ENCODE measurements around the gene LRP2.
"Not testable (repeated sequence)": the region's sequence is repeated elsewhere in the genome, so short reads cannot be mapped to it uniquely, and the experiment has no call there.

LRP2 gene

GRCh38 chr2:169348321-169349024, 13.9 kb downstream of the LRP2 start:
- in situ Hi-C loops (cut with MboI; ENCODE audit: low sequenced_read_pairs): no loop called here

- in situ Hi-C loops (cut with MboI; ENCODE audit: low sequenced_read_pairs): no loop called here
These were observed 16.6 kb downstream of the LRP2 start for GRCh38 chr2:169345486-169346437.

DNA sequence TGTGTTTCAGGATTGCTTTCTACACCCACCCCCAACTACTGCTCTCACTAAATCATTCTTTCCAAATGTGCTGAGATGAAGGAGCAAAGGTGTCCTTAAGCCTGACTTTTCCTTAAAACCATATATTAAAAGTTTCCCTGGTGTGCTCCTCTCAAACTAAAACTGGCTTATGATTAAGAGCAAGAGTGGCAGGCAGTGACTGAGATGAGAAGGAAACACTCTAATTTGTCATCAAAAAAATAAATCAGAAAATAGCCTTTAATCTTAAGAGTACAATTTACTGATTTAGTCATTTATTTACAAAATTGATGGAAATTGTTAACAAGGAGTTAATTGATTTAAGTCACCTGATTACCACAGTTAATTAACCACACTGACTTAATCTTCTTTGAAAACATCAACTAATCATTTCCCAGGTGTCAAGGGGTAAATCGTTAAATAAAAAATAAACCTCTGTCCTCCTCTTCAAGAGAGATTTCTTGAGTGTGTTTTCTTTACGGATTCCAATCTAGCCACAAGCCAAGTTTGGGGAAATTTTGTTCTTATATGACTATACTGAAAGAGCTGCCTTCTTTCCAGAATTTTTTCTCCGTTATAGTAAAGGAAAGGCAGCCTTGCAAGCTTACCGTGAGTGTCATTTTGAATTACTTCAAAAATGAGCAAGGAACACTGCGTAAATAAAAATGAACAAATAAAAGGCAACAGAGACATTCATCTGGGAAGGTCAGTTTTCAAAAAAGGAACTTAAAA, 17.4 kb downstream of the LRP2 start:
- in situ Hi-C loops (cut with MboI; ENCODE audit: low sequenced_read_pairs): no loop called here

DNA sequence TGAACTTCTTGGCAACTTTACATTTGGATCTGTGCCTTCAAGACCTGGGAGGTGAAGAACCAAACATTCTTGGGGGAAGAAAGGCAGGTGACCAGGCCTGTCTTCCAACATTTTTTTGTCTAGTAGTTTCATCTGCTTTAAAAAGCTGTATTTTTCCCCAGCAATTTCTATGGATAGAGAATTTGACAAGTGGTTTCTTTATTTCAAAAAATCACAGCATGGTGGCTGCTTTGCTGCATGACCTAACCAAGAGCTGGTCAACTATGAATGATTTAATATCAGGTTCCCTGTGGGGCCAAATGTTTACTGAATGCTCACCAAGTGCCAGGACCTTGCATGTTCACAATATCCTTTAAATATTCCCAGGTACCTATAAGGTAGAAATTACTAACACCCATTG, 19.1 kb downstream of the LRP2 start:
- in situ Hi-C loops (cut with MboI; ENCODE audit: low sequenced_read_pairs): no loop called here

- in situ Hi-C loops (cut with MboI; ENCODE audit: low sequenced_read_pairs): no loop called here
These were observed 22.7 kb downstream of the LRP2 start for GRCh38 chr2:169339657-169340056.

DNA sequence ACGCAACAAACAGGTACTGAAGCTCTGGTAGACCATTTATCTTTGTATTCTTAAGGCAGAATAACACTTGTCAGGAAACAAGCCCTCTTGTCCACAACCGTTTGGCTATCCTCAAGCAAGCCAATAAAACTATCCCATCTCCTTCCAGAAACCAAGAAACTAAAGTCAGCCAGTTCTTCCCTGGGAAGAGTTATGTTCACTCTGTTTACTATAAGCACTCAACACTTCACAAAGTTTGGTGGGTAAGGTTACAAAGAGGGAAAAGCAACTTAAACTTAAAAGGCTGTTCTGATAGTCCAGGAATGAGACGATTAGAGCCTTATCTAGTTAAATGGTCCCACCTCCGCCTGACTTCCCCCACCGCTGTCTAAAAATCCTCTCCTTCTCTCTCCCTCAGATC, 25.6 kb downstream of the LRP2 start:
- in situ Hi-C loops (cut with MboI; ENCODE audit: low sequenced_read_pairs): no loop called here

DNA sequence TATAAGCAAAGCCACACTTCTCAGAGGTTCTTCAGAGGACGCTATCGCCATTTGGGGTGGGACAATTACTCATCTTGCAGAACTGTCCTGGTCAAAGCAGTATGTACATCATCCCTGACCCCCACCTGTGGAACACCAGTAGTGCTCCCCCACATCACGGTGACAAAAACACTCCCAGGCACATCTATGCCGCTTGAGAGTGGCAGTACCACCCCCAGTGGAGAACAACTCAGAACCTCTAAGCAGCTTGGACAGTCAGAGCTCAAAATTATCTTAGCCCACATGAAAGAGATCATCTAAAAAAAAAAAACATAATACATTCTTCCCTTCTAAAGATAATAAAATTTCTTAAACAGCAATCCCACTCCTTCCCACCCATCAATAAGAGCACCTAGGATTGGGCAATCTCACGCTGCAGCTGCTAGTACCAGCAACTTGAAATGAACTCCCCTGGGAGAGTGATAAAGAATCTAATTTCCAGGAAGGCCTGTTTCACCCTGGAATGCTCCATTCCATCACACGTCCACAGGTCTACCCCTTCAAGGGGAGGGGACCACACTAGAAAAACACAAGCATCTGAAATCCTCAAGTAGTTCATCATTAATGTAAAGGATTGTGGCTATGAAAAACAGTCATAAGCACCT, 31.7 kb downstream of the LRP2 start:
- in situ Hi-C loops (cut with MboI; ENCODE audit: low sequenced_read_pairs): no loop called here

- in situ Hi-C loops (cut with MboI; ENCODE audit: low sequenced_read_pairs): no loop called here
These were observed 32.4 kb downstream of the LRP2 start for GRCh38 chr2:169329688-169330554.

GRCh38 chr2:169328785-169329184, 33.5 kb downstream of the LRP2 start:
- in situ Hi-C loops (cut with MboI; ENCODE audit: low sequenced_read_pairs): no loop called here

- in situ Hi-C loops (cut with MboI; ENCODE audit: low sequenced_read_pairs): not testable (repeated sequence)
These were observed 34.5 kb downstream of the LRP2 start for GRCh38 chr2:169327837-169328236.

GRCh38 chr2:169325886-169326285, 36.4 kb downstream of the LRP2 start:
- in situ Hi-C loops (cut with MboI; ENCODE audit: low sequenced_read_pairs): not testable (repeated sequence)

GRCh38 chr2:169324581-169325260, 37.6 kb downstream of the LRP2 start:
- in situ Hi-C loops (cut with MboI; ENCODE audit: low sequenced_read_pairs): no loop called here

GRCh38 chr2:169323841-169324240, 38.5 kb downstream of the LRP2 start:
- in situ Hi-C loops (cut with MboI; ENCODE audit: low sequenced_read_pairs): no loop called here

- in situ Hi-C loops (cut with MboI; ENCODE audit: low sequenced_read_pairs): no loop called here
These were observed 41.8 kb downstream of the LRP2 start for GRCh38 chr2:169320561-169320960.

- in situ Hi-C loops (cut with MboI; ENCODE audit: low sequenced_read_pairs): no loop called here
These were observed 47.0 kb downstream of the LRP2 start for GRCh38 chr2:169315357-169315756.

GRCh38 chr2:169308349-169308748, 54.0 kb downstream of the LRP2 start:
- in situ Hi-C loops (cut with MboI; ENCODE audit: low sequenced_read_pairs): not testable (repeated sequence)

DNA sequence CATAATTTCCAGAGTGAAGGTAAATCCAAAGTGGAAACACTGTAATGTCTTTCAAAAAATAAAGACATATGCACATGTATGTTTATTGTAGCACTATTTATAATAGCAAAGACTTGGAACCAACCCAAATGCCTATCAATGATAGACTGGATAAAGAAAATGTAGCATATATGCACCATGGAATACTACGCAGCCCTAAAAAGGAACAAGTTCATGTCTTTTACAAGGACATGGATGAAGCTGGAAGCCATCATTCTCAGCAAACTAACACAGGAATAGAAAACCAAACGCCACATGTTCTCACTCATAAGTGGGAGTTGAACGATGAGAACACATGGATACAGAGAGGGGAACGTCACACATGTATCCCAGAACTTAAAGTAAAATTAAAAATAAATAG, 57.6 kb downstream of the LRP2 start:
- in situ Hi-C loops (cut with MboI; ENCODE audit: low sequenced_read_pairs): not testable (repeated sequence)

DNA sequence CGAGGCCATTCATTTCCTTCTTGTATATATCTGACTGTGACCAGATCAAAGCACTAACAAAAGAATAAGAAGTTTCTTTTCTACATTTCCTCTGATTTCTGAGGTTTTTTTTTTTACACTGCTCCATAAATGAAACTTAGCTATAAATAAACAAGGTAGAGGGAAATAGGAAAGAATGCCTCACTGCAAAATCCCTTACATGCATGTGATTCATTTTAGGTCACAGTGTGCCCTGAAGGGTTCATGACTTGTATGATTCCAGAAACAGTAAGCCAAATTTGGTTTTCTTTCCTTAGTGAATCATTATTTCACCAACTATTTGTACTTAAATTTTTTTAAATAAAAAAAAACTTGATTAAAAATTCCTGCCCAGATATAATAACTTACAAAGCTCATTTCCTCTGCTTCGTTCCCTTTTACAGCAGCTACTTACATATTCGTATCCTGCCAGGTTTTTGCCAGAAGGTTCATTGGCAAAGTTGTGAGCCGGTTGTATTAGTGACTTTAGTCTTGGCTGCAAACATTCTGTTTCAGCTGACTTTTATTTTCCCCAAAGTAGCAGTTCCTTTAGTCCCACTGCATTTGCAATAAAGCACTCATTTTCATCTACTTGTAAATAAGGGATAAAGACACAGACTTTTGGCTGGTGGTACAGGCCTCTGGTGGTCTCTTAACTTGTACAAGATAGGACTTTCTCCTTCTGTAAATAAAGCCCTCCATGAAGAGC, 58.6 kb downstream of the LRP2 start:
- in situ Hi-C loops (cut with MboI; ENCODE audit: low sequenced_read_pairs): no loop called here

DNA sequence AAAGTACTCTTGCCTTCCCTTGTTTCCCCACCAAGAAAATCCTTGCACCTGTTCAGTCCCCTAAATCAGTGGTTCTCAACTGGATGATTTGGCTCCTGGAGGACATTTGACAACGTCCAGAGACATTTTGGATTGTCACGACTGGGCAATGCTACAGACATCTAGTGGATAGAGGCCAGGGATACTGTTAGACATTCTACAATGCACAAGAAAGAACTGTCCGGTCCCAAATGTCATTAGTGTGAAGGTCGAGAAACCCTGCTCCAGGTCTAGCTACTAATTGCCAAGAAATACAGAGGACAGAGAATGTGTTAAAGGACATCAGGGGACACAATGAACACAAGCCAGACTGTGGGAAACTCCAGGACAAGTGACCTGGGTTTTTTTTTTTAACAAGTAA, 60.0 kb downstream of the LRP2 start:
- in situ Hi-C loops (cut with MboI; ENCODE audit: low sequenced_read_pairs): no loop called here

Measured in HL-60/S4 treated with phorbol 12-myristate 13-acetate at 8.2 ng/mL for 4 days and 3 days (cell line).